NCI-H2227 treated with DMSO at 0.1 percent for 48 hours (cell line): Measurements from ENCODE around the gene ZNF771.
A peak's percentile ranks its signal among the peaks of the same experiment; 100 is the strongest.
"Not testable (repeated sequence)": the region's sequence is repeated elsewhere in the genome, so short reads cannot be mapped to it uniquely, and the experiment has no call there.

Experiments used
- DNase-seq: peaks from one replicate; lab custom pipeline; 2025; lab: John Stamatoyannopoulos, UW

ZNF771 gene

DNA sequence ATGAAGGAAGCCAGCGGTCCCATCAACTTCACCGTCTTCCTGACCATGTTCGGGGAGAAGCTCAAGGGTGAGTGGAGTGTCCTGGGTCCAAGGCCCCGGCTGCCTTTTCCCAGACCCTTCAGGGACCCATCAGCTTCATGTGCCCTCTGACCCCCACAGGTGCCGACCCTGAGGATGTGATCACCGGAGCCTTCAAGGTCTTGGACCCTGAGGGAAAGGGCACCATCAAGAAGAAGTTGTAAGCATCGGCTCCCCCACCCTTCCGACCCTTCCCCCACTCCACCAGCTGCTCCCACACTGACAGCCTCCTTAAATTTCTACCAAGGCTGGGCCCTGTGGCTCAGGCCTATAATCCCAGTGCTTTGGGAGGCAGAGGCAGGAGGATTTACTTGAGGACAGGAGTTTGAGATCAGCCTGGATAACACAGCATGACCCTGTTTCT lies 30.9 kb upstream of the ZNF771 start:
- no peak for DNase-seq

GRCh38 chr16:30377050-30377811 lies 30.2 kb upstream of the ZNF771 start:
- no peak for DNase-seq

- peak; percentile 91 for DNase-seq
Measured at GRCh38 chr16:30377812-30378235, 29.6 kb upstream of the ZNF771 start.

DNA sequence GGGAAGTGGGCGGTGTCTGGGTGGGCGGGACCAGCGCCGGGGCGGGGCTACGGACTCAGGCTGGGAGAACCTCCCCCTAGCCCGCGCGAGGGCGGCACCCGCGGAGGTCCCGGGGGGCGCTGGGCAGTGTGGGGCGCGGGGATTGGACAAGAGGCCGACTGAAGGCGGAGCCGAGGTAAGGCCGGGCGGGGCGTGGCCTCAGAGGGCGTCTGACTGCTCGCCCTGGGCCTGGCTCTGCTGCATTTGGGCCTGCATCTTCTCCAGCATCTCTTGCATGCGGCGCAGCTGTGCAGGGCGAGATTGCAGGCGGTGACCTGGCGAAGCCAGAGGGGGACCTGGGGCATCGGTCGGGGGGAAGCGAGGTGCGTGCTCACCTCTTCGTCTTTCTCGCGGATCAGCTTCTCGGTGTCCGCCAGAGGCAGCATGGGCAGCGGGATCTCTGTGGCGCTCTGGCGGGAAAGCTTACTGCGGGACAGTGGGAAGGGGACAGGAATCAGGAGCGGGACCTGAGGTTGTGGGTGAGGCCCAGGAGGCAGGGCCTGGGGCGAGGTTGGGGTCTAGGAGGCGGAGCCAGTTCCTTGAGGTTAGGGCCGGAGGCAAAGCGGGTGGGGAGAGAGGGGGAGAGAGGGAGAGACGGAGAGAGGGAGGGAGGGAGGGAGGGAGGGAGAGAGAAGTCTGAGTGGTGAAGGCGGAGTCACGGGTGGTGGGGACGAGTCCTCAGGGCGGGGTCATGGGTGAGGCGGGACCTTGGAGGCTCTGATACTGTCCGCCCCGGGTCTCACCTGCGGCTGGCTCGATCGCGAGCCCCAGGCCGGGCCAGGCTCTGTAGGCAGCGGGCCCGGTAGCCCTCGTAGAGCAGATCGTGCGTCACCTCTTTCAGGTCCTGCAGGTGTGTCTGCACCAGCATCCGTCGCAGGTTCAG lies 28.9 kb upstream of the ZNF771 start:
- peak; percentile 98 for DNase-seq

DNA sequence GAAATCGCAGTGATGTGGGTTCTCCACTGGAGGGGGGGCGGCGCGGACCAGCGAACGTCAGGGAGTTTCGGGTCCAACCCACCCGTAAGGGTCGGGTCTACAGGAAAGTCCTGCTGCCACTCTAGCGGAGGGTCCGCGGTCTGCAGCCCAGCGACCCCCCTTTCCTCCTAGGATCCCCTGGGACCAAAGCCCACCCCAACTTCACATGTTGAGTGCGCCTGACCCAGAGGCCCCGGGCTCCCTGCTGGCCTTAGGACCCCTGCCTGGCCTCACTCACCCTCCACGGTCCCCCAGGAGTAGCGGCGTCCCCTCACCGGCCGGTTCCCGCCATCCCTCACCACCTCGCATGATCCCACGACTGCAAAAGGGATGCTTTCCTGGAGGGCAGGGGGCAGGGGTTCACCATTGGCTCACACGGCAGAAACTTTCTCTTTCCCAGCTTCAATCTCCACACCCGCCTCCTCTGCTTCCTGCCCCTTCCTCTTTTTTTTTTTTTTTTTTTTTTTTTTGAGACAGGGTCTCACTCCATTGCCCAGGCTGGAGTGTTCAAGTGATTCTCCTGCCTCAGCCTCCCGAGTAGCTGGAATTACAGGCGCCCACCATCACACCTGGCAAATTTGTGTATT lies 28.1 kb upstream of the ZNF771 start:
- DNase-seq: no peak

- no peak for DNase-seq
Measured at GRCh38 chr16:30380072-30380802, 27.2 kb upstream of the ZNF771 start.

- DNase-seq: no peak
Measured at GRCh38 chr16:30380803-30381208, 26.6 kb upstream of the ZNF771 start.

DNA sequence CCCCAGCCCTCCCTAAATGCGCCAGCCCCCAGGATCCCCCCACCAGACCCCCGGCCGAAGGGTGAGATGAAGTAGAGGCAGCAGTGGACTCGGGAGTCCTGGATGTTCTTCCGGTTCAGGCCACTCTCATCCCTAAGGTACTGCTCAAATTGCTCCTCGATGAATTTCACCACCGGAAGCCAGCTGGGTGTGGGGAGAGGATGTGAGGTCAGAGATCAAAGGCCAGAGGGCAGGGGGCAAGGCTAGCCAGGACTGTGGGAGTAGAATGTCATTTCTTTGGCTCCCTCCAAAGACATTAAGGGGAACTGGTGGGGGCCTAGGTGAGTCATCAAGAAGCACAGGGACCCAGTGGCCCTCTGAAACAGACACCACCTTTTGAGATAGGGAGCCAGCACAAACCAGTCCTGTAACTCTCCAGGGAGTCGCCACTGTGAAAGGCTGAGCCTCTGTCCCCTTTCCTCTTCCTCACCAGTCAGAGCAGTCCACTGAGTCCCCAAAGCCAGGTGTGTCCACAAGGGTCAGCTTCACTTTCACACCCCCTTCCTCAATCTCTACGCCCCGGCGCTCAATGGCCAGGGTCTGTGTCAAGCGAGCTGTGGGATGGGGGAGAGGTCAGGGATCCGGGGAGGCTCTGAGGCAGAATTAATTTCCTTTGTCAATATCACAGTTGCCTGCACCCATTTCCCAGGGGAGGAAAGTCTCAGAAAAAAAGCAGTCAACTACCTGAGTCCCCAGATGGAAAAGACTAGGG lies 25.9 kb upstream of the ZNF771 start:
- no peak for DNase-seq

DNA sequence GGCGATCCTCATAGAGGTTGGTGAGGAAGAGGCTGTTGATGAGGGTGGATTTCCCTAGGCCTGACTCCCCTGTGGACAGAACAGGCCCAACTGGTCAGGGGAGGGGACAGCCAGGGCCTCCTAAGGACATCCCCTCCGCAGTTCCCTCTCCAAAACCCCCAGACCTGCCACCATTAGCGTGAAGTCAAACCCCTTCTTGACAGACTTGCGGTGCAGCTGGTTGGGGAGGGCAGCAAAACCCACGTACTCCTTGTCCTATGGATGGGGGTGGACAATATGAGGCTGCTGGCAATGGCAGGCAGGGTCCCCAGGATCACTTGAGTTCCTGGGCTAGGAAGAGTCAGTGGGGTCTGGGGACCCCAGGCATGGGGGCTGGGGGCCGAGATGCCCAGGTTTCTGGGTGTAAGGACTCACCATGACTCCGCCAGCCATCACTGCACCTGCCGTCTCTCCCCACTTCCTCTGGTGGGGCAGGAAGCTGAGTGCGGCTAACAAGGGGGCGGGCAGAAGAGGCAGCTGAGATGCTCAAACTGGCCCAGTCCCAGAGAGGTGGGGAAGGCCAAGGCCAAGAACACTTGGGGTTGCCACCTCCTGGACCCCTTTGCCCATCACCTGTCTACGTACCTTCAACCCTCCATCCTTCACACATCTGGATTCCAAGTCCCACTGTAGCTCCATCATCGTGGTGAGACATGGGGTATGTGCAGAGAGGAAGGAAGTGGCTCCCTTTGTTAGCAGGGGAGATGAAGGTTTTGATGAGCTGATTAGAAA lies 25.1 kb upstream of the ZNF771 start, which contains the start of gene SEPTIN1:
SEPTIN1 (minus strand) TSS at position 451 of the 771 bp plus-strand sequence; CDS start at position 432, 19 bp downstream.
- DNase-seq: no peak

GRCh38 chr16:30383521-30383920 lies 23.9 kb upstream of the ZNF771 start:
- no peak for DNase-seq

- DNase-seq: peak; percentile 80
Measured at GRCh38 chr16:30394592-30395154, 12.7 kb upstream of the ZNF771 start.

GRCh38 chr16:30395155-30395991 lies 12.0 kb upstream of the ZNF771 start, which contains the start of gene ZNF48:
Gene ZNF48 (plus strand): TSS chr16:30395420. CDS start chr16:30395795, 375 bp downstream.
- peak; percentile 95 for DNase-seq

GRCh38 chr16:30395992-30396585 lies 11.3 kb upstream of the ZNF771 start:
- peak; percentile 21 for DNase-seq

DNA sequence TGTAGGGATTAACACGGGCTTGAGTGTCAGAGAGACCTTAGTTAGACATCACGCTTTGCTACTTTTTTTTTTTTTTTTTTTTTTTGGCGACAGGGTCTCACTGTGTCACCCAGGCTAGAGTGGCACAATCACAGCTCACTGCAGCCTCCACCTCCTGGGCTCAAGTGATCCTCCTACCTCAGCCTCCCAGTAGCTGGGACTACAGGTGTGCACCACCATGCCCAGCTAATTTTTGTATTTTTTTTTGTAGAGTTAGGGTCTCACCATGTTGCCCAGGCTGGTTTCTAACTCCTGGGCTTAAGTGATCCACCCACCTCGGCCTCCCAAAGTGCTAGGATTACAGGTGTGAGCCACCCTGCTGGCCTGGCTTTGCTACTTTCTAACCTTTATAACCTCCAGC lies 10.8 kb upstream of the ZNF771 start:
- not testable (repeated sequence) for DNase-seq

DNA sequence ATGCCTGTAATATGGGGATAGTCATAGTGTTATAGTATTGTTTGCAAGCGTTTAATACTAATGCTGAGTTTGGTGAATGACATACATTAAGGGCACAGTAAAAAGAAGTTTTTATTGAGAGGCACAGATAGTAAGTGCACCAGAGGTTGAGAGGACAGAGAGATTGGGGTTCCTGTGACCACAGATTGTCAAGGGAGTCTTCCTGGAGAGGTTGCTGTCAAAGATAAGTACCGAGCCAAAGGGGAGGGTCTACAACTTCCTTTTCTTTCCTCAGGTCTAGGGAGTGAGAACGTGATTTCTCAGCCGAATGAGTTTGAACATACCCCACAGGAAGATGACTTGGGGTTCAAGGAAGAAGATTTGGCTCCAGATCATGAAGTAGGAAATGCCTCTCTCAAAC lies 10.3 kb upstream of the ZNF771 start:
- DNase-seq: no peak

- DNase-seq: no peak
Measured at GRCh38 chr16:30397776-30398660, 9.4 kb upstream of the ZNF771 start.
